NCI-H2196 treated with DMSO at 0.1 percent for 48 hours (cell line): ENCODE measurements around the gene TTC38.
"Not testable (repeated sequence)": the region's sequence is repeated elsewhere in the genome, so short reads cannot be mapped to it uniquely, and the experiment has no call there.

Experiments used
- DNase-seq: peaks from one replicate; lab custom pipeline; 2025; ENCODE audit not compliant: unreplicated experiment; lab: John Stamatoyannopoulos, UW

TTC38 gene

DNA sequence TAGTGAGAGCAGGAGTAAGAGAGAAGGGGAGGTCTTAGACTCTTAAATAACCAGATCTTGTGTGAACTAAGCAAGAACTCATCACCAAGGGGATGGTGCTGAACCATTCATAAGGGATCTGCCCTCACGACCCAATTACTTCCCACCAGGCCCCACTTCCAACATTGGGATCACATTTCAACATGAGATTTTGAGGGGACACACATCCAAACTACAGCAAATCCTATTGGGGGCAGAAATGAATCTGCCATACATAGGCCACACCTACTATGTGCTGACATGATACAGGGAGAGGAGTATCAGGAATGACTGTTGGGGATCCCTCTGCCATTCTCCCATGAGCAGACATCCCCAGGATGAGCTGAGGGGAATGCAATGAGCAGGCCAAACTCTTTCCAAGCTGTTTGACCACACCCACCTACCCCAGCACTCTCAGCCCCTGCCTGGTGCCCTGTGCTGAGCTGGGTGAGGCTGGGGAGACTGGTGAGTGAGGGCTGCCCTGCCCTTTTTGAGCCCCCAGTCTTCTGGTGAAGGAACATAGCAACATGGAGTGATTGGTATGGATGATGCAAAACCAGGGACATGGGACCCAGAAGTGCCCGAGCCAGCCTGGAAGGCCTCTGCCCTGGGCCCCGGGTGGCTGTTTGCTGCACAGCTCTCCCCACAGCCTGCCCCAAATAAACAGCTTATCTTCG is 27.6 kb downstream of the TTC38 start:
- no peak for DNase-seq

- DNase-seq = peak; percentile 97
Measured at GRCh38 chr22:46296257-46297150, 28.7 kb downstream of the TTC38 start, which contains the start of gene GTSE1. GTSE1 (plus strand) TSS chr22:46296870; CDS start chr22:46297401, 531 bp downstream.

DNA sequence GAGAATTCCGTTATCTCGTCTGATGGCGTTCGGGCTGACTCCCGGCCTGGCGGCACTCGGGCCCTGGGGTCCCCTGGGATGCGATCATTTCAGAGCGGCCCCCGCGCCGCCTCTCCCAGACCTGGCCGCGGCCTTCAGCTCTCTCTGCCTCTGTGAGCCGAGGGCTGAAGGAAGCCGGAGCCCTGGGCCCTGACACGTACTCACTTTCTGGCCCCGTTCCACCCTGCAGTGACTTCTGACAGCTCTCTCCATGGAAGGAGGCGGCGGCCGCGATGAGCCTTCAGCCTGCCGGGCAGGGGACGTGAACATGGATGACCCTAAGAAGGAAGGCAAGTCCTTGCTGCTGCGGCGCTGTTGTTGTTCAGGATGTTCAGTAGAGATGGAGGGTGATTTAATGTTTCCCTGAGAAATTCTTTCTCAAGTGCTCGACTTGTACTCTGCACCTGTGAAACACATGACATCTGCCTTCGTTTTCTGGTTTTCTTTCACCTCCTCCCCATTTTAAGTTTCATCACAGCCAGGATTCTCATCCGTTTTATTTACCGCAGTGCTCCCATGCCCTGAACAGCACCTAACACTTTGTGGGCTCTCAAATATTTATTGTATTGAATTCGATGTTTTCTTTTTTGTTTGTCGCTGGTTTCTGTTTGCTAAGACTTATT is 29.5 kb downstream of the TTC38 start:
- no peak for DNase-seq

DNA sequence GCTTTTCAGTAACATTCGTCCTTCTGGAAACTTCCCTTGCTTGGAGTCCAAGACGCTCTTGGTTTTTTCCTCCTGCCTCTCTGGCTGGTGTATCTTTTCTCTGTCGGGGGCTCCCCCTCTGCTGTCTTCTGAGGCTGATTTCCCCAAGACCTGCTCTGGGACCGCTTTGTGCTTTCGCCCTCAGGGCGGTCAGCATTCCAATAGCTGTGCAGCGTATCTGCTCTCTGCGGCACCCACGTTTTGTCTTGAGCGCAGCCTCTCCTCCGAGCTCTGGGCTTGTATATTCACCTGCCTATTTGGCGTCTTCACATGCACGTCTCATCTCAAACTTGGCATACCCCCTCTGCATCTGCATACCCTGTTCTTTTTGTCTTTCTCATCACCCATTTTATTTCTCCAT is 31.3 kb downstream of the TTC38 start:
- DNase-seq = no peak

DNA sequence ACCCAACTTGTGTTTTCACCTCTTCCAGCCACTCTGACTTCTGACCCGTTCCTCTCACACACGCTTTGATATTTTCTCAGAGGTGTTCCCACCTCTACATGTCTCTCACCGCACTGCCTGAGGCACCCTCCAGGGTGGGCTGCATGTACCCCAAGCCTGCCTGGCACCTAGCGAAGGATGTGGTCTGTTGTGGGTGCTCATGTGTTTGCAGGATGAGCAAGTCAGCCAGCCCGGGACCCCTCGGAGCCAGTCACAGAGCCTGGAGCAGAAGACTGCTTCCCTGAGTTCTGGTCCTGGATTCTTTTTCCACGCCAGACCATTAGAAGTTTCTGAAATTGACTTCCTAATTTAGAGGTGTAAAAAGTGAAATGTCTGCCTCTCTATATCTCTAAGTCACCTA is 32.7 kb downstream of the TTC38 start:
- DNase-seq = no peak

DNA sequence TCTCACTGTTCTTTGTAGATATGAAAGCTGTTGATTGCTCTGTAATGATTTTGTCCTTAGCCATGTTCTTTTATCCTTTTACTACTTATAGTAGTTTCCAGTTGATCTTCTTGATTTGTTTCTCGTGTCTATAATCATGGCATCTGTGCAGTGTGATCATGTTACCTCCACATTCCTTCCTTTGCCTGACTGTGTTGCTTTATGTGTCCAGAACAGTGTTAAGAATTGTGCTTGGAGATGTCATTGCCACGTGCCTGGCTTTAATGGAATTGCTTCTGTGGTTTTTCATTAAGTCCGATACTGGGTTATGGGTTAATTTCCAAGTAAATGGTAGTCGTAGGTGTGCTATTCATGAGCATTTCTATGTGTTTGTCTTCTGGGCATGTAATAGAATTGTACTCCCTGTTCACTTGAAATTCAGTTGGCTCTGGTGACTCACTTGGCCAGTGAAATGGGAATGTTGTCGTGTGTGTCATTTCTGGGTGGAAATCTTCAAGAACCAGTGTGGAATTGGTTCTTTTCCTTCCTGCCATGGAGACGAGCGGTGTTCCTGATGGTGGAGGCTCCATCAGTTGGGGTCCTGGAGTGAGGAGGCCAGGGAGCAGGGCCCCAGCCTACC is 35.6 kb downstream of the TTC38 start:
- no peak for DNase-seq

- DNase-seq = no peak
Measured at GRCh38 chr22:46308283-46308988, 40.6 kb downstream of the TTC38 start.

DNA sequence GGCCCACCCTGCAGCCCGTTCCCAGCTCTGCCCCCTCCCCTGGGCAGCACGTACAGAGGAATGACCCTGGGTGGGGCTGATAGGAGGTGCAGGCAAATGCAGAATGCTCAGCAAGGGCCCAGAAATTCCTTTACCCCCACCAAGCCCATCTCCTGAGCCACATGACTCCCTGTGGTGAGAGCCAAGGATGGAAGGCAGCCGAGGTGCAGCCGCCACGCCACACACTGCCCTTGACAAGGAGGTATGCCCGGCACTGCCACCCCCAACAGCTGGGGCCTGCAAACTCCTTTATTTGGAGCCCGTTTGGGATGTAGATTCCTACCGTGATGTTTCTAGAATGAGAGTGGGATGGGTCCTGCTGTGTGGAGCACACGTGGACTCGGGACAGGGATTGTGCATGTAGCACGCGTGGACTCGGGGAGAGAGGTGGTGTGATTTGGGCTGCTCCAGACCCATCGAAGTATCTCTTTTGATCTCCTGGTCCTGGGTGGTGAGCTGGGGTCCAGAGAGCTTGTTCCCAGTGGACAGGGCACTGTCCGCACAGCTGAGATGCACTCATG is 41.8 kb downstream of the TTC38 start:
- no peak for DNase-seq

DNA sequence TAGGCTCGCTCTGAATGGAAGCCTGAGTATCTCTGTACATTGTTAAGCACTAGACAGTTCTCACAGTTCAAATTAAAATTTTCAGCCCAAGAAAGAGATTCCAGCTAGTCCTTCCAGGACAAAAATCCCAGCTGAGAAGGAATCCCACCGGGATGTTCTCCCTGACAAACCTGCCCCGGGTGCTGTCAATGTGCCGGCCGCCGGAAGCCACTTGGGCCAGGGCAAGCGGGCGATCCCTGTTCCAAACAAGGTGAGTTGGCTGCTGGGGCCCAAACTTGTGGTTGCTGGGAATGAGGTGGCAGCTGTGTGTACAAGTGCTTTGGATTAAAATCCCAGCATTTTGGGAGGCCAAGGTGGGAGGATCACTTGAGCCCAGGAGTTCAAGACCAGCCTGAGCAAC is 44.2 kb downstream of the TTC38 start:
- DNase-seq = no peak

DNA sequence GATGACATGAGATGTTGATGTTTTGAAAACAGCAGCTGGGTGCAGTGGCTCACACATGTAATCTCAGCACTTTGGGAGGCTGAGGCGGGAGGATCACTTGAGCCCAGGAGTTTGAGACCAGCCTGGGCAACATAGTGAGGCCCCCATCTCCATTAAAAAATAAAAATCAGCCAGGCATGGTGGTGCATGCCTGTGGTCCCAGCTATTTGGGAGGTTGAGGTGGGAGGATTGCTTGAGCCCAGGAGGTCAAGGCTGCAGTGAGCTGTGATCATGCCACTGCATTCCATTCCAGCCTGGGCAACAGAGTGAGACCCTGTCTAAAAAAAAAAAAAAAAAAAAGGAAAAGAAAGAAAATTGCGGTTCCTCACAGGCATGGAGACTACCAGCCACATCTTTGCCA is 45.0 kb downstream of the TTC38 start:
- DNase-seq = not testable (repeated sequence)

DNA sequence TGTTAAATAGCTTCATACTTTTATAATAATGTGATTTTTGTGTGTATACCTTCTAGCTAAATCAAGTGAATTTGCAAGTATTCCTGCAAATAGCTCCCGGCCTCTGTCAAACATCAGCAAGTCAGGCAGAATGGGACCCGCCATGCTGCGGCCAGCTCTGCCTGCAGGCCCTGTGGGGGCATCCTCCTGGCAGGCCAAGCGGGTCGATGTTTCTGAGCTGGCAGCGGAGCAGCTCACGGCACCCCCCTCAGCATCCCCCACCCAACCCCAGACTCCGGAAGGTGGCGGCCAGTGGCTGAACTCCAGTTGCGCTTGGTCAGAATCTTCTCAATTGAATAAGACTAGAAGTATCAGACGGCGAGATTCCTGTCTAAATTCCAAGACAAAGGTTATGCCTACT is 48.2 kb downstream of the TTC38 start:
- no peak for DNase-seq

DNA sequence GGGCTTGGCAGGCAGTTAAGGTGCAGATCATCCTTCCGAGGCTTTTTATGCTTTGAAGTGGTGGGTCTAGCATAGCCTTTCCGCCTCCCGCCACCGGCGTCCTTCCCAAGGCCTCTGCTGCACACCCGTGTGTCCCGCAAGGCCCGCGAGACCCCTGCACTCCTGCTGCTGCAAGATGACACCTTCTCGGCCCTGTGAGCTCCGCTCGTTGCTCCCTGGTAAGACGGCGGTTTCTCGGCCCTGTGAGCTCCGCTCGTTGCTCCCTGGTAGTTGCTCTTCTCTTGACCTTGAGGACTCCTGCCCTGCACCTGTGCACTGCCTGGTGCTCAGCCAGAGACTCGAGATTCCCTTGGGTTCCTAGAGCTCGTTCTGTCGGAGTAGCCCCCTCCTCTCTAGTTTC is 49.8 kb downstream of the TTC38 start:
- DNase-seq = no peak

GRCh38 chr22:46318576-46318975 is 50.8 kb downstream of the TTC38 start:
- no peak for DNase-seq

DNA sequence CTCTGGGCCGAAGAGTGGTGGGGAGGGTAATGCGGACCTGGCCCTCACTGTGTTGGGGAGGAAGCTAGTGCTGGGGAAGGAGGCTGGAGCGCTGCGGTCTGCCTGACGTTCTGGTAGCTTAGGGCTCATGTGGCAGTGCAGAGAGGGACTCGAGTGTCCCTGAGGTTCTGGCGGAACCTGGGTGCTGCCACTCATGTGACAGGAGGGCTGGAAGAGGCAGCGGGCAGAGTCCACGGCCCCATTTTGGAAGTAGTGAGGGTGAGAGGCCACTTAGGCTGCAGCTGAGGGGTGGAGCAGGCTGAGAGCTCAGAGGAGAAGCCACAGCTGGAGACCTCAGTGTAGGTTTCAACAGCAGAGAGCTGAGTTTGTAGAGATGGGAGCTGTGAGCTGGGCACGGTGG is 51.5 kb downstream of the TTC38 start:
- no peak for DNase-seq

- no peak for DNase-seq
Measured at GRCh38 chr22:46320166-46320710, 52.4 kb downstream of the TTC38 start.

GRCh38 chr22:46320716-46321386 is 53.0 kb downstream of the TTC38 start:
- no peak for DNase-seq

DNA sequence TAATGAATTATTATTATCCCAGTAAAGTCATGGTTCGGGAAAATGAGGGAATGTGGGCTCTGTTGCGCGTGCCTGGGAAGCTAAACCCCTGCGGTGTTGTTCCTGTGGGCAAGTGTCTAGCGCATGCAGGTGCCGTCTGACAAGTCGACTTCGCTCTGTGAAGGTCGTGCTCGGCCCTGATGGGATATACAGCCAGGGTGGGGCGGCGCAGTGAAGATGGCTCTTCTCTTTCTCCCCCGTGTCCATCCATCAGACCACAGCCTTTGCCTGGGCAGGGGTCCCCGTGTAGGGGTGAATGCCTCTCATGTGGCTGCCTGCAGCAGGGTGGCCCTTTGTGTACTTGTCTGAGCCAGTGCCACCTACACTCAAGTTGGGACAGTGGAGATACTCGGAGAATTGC is 54.9 kb downstream of the TTC38 start:
- DNase-seq = no peak

DNA sequence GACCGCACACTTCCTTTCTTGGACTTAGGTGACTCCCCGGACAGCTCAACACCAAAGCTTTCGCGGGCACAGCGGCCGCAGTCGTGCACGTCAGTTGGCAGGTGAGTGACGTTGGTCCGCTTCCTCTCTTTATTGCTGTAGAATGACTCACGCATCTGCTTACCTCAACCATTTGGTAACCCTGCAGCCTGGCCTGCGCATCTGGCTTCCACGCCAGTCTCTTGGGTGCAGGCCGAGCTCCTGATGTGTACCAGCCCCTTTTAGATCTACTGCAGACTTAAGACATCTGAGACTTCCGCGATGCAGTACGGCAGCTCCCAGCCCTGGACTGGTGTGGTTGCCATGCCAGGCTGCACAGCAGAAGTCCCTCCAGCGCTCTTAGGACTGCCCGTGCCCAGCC is 55.4 kb downstream of the TTC38 start:
- no peak for DNase-seq

GRCh38 chr22:46326066-46326680 is 58.4 kb downstream of the TTC38 start:
- DNase-seq = no peak
